ENCODE results near the gene FAM111A.

- TF ChIP-seq CTCF (IDR thresholded peaks at IDR 0.05; ENCODE audit: low read length) (peak; percentile 99), EZH2 (optimal IDR thresholded peaks at IDR 0.05; ENCODE audit: low read depth, low read length) (no peak)
Measured at GRCh38 chr11:59135648-59136461, 6.8 kb upstream of the FAM111A start.
